ENCODE results near the gene SCAMP1. TPM values are rescaled to one million over a fixed set of nuclear protein-coding genes. Genes with fewer than 3 reads are reported as not detected.

SCAMP1 gene
- total RNA-seq, 1 donor from 2014 or later, result 45.4 TPM

GRCh38 chr5:78335976-78336375 is 24.4 kb upstream of the SCAMP1 start:
- H3K4me3 Mint-ChIP-seq, result no peak overlapping the region
- no peak overlapping the region for H3K27ac Mint-ChIP-seq
- H3K9me3 Mint-ChIP-seq, result peaks cover 19% of the 10 kb centered on the region
- H3K4me1 Mint-ChIP-seq, result peaks cover 6% of the 10 kb centered on the region
- H3K27me3 Mint-ChIP-seq (ENCODE audit: low read depth), result no peaks in the 10 kb centered on the region
- H3K36me3 Mint-ChIP-seq, result peaks cover 12% of the 10 kb centered on the region
- TF ChIP-seq, protein P1, sequence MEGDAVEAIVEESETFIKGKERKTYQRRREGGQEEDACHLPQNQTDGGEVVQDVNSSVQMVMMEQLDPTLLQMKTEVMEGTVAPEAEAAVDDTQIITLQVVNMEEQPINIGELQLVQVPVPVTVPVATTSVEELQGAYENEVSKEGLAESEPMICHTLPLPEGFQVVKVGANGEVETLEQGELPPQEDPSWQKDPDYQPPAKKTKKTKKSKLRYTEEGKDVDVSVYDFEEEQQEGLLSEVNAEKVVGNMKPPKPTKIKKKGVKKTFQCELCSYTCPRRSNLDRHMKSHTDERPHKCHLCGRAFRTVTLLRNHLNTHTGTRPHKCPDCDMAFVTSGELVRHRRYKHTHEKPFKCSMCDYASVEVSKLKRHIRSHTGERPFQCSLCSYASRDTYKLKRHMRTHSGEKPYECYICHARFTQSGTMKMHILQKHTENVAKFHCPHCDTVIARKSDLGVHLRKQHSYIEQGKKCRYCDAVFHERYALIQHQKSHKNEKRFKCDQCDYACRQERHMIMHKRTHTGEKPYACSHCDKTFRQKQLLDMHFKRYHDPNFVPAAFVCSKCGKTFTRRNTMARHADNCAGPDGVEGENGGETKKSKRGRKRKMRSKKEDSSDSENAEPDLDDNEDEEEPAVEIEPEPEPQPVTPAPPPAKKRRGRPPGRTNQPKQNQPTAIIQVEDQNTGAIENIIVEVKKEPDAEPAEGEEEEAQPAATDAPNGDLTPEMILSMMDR (IDR thresholded peaks at IDR 0.05; ENCODE audit: unreplicated experiment), result no peak
- no peak for DNase-seq (ENCODE audit: low spot score in 2 of 2, unreplicated experiment in 2 of 2)

DNA sequence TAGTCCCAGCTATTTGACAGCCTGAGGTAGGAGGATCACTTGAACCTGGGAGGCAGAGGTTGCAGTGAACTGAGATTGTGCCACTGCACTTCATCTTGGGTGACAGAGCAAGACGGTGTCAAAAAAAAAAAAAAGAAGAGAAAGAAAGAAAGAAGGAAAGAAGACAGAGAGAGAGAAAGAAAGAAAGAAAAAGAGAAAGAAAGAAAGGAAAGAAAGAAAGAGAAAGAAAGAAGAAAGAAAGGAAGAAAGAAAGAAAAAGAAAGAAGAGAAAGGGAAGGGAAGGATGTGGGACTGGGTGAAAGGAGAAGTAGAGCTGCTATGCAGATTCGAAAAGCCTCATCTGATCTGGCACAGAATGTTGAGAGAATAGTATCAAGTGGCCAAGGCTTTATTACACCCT is 23.7 kb upstream of the SCAMP1 start:
- Mint-ChIP-seq H3K9me3 (peaks cover 19% of the 10 kb centered on the region), H3K4me3 (no peak overlapping the region), H3K36me3 (peaks cover 12% of the 10 kb centered on the region), H3K27ac (no peak overlapping the region), H3K4me1 (peaks cover 6% of the 10 kb centered on the region), H3K27me3 (ENCODE audit: low read depth) (no peaks in the 10 kb centered on the region)
- TF ChIP-seq, protein P1 (IDR thresholded peaks at IDR 0.05; ENCODE audit: unreplicated experiment), result no peak
- no peak for DNase-seq (ENCODE audit: low spot score in 2 of 2, unreplicated experiment in 2 of 2)

DNA sequence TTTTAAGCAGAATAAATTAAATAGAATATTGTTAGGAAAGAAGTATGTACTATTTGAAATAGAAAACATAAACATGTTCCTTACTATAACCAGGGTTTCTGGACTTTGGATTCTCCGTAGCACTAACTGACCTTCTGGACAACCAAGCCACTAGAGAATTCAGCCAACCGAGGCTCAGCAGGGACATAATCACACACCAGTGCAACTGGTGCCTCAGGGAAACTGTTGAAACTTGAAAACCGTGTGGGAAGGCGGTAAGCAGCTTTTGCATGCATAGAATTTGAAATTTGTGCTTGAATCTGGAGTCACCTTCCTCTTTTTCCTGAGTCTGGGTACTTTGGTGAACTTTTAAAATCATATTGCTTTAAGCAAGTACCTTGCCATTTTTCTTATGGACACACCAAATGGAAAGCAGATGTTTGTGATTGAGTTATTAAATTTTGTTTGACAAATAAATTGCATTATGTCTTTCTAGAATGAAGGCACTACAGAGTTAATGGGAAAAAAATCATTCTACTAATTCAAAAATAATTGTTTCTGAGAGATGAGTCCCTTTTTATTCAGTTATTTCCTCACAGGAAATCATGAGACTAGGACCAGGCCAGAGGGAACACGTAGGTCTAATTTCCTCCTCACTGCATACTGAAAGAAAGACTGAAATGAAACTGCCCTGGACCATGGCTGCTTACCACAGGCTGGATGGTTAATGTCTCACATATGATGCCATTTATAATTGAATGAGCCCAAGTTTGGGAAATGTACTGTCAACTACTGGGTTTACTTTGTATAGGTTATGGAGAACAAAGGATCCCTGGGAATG is 20.6 kb upstream of the SCAMP1 start:
- no peak overlapping the region for H3K27ac Mint-ChIP-seq
- DNase-seq (ENCODE audit: low spot score in 2 of 2, unreplicated experiment in 2 of 2), result no peak
- no peak overlapping the region for H3K4me3 Mint-ChIP-seq
- peaks cover 12% of the 10 kb centered on the region for H3K36me3 Mint-ChIP-seq
- no peaks in the 10 kb centered on the region for H3K4me1 Mint-ChIP-seq
- H3K9me3 Mint-ChIP-seq, result peaks cover 19% of the 10 kb centered on the region
- no peaks in the 10 kb centered on the region for H3K27me3 Mint-ChIP-seq (ENCODE audit: low read depth)
- TF ChIP-seq, protein P1 (IDR thresholded peaks at IDR 0.05; ENCODE audit: unreplicated experiment), result no peak

DNA sequence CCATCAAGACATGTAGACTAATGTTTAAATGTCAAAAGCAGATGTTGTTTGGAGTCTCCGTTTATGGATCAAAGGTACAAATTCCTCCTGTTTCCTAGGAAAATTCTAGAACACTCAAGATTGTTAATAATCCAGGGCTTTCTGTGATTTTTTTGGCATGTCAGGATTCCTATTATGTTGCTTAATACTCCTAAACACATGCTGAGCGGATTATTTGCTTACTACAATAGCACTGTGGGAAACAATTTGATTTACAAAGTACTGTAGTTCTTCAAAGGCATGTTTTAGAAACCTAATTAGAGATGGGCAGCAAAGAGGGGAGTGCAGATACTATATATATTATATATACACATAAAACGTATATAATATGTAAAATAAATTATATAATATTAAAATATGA is 19.0 kb upstream of the SCAMP1 start:
- no peaks in the 10 kb centered on the region for H3K27me3 Mint-ChIP-seq (ENCODE audit: low read depth)
- H3K9me3 Mint-ChIP-seq, result peaks cover 15% of the 10 kb centered on the region
- H3K27ac Mint-ChIP-seq, result no peak overlapping the region
- no peak overlapping the region for H3K4me3 Mint-ChIP-seq
- H3K4me1 Mint-ChIP-seq, result peaks cover 9% of the 10 kb centered on the region
- DNase-seq (ENCODE audit: low spot score in 2 of 2, unreplicated experiment in 2 of 2), result no peak
- H3K36me3 Mint-ChIP-seq, result peaks cover 12% of the 10 kb centered on the region
- TF ChIP-seq, protein P1 (IDR thresholded peaks at IDR 0.05; ENCODE audit: unreplicated experiment), result no peak

DNA sequence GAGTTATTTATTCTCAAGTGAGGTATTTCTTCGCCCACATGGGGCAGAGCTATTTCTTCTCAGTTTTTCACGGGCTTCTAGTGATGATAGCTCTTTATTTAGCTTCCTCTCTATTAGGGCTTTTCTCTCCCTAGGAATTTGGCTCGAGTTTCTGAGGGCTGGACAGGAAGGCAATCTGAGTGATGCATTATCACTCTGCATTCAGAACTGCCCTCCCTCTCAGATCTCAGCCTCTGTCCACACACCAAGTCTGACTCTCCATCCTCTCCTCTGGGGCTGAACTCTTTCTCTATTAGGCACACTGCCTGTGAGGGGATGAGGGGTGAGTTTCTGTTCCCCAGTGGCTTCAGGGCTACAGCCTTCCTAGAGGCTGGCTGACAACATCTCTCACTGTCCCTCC is 14.9 kb upstream of the SCAMP1 start:
- H3K4me3 Mint-ChIP-seq, result no peak overlapping the region
- peak overlapping the region; percentile 70 for H3K27ac Mint-ChIP-seq
- no peak for DNase-seq (ENCODE audit: low spot score in 2 of 2, unreplicated experiment in 2 of 2)
- TF ChIP-seq, protein P1 (IDR thresholded peaks at IDR 0.05; ENCODE audit: unreplicated experiment), result no peak
- H3K4me1 Mint-ChIP-seq, result peaks cover 9% of the 10 kb centered on the region
- H3K36me3 Mint-ChIP-seq, result no peaks in the 10 kb centered on the region
- H3K27me3 Mint-ChIP-seq (ENCODE audit: low read depth), result no peaks in the 10 kb centered on the region
- no peaks in the 10 kb centered on the region for H3K9me3 Mint-ChIP-seq
